ENCODE measurements around the gene L3MBTL2. TPM values are rescaled to one million over a fixed set of nuclear protein-coding genes. Genes with fewer than 3 reads are reported as not detected.

L3MBTL2 gene
- total RNA-seq, 1 experiment from 2014 or later, result 27.0 TPM

- intact Hi-C loops (cut with micrococcal nuclease; ENCODE audit: unreplicated experiment), result no loop called here
- H3K36me3 Mint-ChIP-seq (ENCODE audit: insufficient read depth, unreplicated experiment), result peaks cover 11% of the 10 kb centered on the region
- no TSS peak for BruUV-seq (replicated peaks)
- no peak for DNase-seq
- CTCF ChIA-PET, result interaction anchor here (0.6 kb wide), 1 partner anchor 290 kb away, joined by 7 read pairs; no protein-coding TSS in a partner anchor
- no peaks in the 10 kb centered on the region for H3K9me3 Mint-ChIP-seq (ENCODE audit: low read depth, unreplicated experiment)
- no peaks in the 10 kb centered on the region for H3K27me3 Mint-ChIP-seq (ENCODE audit: unreplicated experiment)
- H3K4me3 Mint-ChIP-seq (ENCODE audit: low read depth, unreplicated experiment), result no peak overlapping the region
- H3K4me1 Mint-ChIP-seq (ENCODE audit: low read depth, unreplicated experiment), result no peaks in the 10 kb centered on the region
- TF ChIP-seq, protein P1, sequence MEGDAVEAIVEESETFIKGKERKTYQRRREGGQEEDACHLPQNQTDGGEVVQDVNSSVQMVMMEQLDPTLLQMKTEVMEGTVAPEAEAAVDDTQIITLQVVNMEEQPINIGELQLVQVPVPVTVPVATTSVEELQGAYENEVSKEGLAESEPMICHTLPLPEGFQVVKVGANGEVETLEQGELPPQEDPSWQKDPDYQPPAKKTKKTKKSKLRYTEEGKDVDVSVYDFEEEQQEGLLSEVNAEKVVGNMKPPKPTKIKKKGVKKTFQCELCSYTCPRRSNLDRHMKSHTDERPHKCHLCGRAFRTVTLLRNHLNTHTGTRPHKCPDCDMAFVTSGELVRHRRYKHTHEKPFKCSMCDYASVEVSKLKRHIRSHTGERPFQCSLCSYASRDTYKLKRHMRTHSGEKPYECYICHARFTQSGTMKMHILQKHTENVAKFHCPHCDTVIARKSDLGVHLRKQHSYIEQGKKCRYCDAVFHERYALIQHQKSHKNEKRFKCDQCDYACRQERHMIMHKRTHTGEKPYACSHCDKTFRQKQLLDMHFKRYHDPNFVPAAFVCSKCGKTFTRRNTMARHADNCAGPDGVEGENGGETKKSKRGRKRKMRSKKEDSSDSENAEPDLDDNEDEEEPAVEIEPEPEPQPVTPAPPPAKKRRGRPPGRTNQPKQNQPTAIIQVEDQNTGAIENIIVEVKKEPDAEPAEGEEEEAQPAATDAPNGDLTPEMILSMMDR (IDR thresholded peaks at IDR 0.05; ENCODE audit: unreplicated experiment), result no peak
- no peak overlapping the region for H3K27ac Mint-ChIP-seq (ENCODE audit: unreplicated experiment)
These were observed 25.3 kb downstream of the L3MBTL2 start for GRCh38 chr22:41230401-41230785.

GRCh38 chr22:41231369-41231768, 26.3 kb downstream of the L3MBTL2 start:
- DNase-seq, result no peak
- TF ChIP-seq, protein P1 (IDR thresholded peaks at IDR 0.05; ENCODE audit: unreplicated experiment), result no peak
- Mint-ChIP-seq H3K9me3 (ENCODE audit: low read depth, unreplicated experiment) (no peaks in the 10 kb centered on the region), H3K27me3 (ENCODE audit: unreplicated experiment) (no peaks in the 10 kb centered on the region), H3K27ac (ENCODE audit: unreplicated experiment) (no peak overlapping the region), H3K4me1 (ENCODE audit: low read depth, unreplicated experiment) (no peaks in the 10 kb centered on the region), H3K36me3 (ENCODE audit: insufficient read depth, unreplicated experiment) (peaks cover 5% of the 10 kb centered on the region), H3K4me3 (ENCODE audit: low read depth, unreplicated experiment) (no peak overlapping the region)
- no TSS peak for BruUV-seq (replicated peaks)
- CTCF ChIA-PET, result no interaction called here
- intact Hi-C loops (cut with micrococcal nuclease; ENCODE audit: unreplicated experiment), result no loop called here

DNA sequence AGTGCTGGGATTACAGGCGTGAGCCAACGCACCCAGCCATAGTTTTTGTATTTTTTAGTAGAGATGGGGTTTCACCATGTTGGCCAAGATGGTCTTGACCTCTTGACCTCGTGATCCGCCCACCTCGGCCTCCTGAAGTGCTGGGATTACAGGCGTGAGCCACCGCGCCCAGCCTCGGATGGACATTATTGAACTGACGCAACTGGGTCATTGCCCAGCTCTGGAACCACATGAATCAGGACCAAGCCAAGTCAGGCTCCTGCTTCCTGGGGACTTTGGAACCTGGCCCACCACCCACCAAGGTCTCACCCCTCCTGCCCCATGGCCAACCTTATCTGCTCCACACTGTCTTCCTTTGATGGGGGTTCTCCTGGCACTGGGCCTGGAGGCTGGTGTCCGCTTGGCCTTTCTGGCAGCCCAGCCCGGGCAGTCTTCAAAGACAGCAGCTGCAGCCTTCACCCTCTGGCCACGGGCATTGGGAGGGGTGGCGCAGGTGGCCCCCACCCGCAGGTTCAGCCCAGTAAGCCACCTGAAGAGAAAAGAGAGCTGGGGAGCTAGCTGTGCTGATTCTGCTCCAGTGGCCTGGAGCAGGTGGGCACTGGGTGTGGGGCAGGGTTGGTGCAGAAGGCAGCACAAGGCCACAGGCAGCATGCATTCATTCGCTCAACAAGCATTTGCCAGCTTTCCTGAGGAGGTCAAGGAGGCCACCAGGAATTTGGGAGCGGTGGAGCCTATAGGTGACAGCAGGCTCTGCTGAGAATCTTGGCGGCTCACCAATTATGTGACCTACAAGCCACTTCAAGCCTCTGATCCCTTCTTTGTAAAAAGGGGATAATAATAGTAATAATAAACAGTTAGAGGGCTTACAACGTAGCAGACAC, 29.9 kb downstream of the L3MBTL2 start:
- no TSS peak for BruUV-seq (replicated peaks)
- H3K9me3 Mint-ChIP-seq (ENCODE audit: low read depth, unreplicated experiment), result no peaks in the 10 kb centered on the region
- no peak for DNase-seq
- CTCF ChIA-PET, result no interaction called here
- no peaks in the 10 kb centered on the region for H3K4me1 Mint-ChIP-seq (ENCODE audit: low read depth, unreplicated experiment)
- no peak overlapping the region for H3K27ac Mint-ChIP-seq (ENCODE audit: unreplicated experiment)
- TF ChIP-seq, protein P1 (IDR thresholded peaks at IDR 0.05; ENCODE audit: unreplicated experiment), result no peak
- H3K27me3 Mint-ChIP-seq (ENCODE audit: unreplicated experiment), result no peaks in the 10 kb centered on the region
- no peak overlapping the region for H3K4me3 Mint-ChIP-seq (ENCODE audit: low read depth, unreplicated experiment)
- intact Hi-C loops (cut with micrococcal nuclease; ENCODE audit: unreplicated experiment), result loop anchor here (5.0 kb wide), 1 partner anchor 313 kb away; no protein-coding TSS in a partner anchor
- peaks cover 27% of the 10 kb centered on the region for H3K36me3 Mint-ChIP-seq (ENCODE audit: insufficient read depth, unreplicated experiment)

GRCh38 chr22:41237036-41237706, 32.1 kb downstream of the L3MBTL2 start:
- TF ChIP-seq, protein P1 (IDR thresholded peaks at IDR 0.05; ENCODE audit: unreplicated experiment), result peak; percentile 67
- peaks cover 36% of the 10 kb centered on the region for H3K36me3 Mint-ChIP-seq (ENCODE audit: insufficient read depth, unreplicated experiment)
- no peaks in the 10 kb centered on the region for H3K4me1 Mint-ChIP-seq (ENCODE audit: low read depth, unreplicated experiment)
- H3K9me3 Mint-ChIP-seq (ENCODE audit: low read depth, unreplicated experiment), result no peaks in the 10 kb centered on the region
- DNase-seq, result no peak
- CTCF ChIA-PET, result interaction anchor here (0.6 to 2.0 kb wide), 7 partner anchors 53 to 316 kb away, joined by 3 to 51 read pairs (median 3); partner anchors contain the start of gene ZC3H7B
- intact Hi-C loops (cut with micrococcal nuclease; ENCODE audit: unreplicated experiment), result loop anchor here (5.0 kb wide), 1 partner anchor 315 kb away; no protein-coding TSS in a partner anchor
- no peaks in the 10 kb centered on the region for H3K27me3 Mint-ChIP-seq (ENCODE audit: unreplicated experiment)
- no TSS peak for BruUV-seq (replicated peaks)
- H3K27ac Mint-ChIP-seq (ENCODE audit: unreplicated experiment), result no peak overlapping the region
- H3K4me3 Mint-ChIP-seq (ENCODE audit: low read depth, unreplicated experiment), result peak overlapping the region; percentile 70
